HG03175 (cell line): ENCODE data around the gene COMMD6.
"Not testable (repeated sequence)": the region's sequence is repeated elsewhere in the genome, so short reads cannot be mapped to it uniquely, and the experiment has no call there.

Source experiments
- ATAC-seq: cut with Tn5 transposase; IDR thresholded peaks from one replicate; pipeline ENCODE4 v1.9.1; 2021; ENCODE audit warnings: mild to moderate bottlenecking, moderate library complexity; ENCODE audit not compliant: unreplicated experiment

COMMD6 gene

DNA sequence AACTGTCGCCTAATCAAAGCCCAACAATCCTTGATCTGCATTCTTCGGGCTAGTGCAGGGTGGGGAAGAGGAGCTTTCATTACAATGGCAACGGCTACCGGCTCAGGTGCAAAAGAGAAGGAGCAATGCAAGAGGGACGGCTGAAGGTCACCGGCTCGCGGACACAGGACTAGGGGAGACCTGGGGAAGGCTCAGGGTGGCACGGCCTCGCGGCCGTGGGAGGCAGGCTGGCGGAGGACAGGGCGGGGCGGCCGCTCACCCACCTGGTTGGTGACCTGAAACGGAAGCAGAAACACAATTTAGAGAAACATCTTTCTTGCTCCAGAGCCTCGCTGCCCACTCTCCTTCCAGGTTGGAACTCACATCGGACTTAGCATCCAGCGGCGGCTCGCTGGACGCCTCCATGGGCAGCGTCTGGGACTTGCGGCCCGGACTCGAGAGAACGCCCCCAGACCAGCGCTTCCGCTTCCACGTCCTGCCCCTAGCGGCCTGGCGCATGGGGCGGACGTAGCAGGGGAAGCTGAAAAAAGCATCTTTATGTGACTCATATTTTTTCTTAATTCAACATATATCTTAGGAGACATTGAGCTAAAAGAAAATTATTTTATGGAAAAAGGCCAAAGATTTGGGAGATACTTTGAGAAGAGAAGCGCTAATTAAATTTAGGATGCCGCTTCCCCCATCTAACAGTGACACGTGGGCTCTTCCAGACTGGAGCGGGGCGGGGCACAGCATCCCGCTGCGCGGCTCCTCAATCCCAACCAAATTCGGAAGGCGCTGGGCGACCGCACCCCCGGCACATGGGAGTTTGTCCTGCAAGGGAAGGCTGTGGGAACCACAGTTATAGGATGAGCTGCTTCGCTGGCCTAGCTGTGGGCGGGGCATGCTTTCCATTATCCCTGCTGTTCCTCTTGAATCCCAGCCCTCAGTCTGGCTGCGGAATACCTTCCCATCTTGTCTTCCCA is at the start of gene COMMD6:
Gene COMMD6 (minus strand): TSS at position 441 of the 965 bp plus-strand sequence. CDS start 36 bp downstream, at position 405.
- peak; percentile 97 for ATAC-seq

DNA sequence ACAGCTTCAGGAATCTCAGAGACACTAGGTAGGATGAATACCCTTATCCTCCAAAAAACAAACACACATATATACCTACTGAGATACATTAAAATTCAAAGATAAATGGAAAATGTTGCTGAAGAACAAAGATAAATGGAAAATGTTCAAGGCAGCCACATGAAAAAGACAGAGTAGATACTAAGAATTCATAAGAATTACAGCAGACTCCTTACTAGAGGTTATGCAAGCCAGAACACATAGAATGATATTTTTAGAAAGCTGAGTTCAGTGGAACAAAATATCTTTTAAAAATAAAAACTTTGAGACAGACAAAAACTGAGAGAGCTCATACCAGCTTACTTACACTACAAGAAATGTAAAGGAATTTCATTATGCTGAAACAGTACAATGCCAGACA is 47.5 kb upstream of the COMMD6 start:
- no peak for ATAC-seq

DNA sequence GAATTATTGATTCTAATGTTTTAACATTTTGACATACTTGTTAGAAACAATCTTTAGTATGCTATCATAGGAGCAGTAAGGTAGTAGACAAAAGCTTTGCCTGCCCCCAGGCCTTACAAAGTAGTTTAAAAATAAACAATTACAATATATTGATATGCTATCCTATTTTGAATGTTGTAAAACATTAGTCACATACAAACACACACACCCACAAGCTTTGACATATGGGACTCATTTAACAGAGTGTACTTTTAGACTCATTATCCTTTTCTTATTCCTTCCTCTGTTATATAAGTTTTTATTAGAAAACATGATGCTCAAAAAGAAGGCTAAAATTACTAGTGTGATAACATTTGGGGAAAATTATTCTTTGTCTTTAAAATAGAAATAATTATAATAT is 45.5 kb upstream of the COMMD6 start:
- no peak for ATAC-seq

DNA sequence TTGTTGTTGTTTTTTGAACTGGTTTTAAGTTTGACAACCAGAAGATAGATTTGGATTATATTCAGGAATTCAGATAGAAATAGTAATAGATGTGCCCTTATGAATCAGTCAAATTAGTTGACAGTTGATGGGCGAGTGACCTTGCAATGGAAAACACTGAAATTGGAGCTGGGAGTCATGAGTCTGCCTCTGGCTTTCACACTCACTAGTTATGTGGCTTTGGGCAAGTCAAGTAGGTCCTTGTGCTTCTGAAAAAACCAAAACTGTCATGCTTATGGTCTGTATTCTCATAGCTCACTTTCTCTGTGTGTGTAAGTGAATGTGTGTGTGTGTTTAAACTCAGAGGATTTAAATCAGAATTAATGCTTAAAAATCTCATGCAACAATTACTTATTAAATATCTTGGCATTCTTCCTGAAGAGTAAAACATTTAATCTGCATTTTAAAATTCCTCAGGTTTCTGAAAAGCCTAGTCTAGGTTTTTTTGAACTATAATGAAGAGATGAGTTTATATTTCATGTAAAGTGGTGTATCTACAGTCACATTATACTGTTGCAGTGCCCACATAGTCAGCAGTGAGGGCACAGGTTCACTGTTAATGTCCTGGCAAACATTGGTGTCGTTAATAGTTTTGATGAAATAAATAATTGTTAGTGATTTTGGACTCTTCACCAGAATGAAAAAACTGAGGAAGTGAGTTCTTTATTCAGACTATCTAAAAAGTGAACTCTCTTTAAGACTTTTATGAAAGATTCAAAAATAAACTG is 44.4 kb upstream of the COMMD6 start:
- ATAC-seq, result no peak

DNA sequence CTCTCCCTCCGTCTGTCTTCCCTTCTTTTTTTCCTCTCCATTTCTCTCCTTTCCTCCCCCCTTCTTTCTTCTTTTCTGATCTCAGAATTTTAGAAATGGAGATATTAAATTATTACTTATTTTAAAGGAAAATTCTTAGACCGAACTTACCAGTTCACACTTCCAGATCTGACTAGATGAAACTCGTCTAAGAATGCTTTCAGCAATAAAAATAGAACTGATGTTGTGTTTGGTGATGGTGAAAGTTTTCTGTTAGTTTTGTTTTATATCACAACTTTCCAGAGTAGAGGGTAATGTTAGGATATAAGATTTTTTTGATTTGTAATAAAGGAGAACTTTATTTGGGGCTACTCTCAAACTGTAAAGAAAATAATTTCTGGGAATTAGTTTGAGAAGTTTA is 41.9 kb upstream of the COMMD6 start:
- no peak for ATAC-seq

DNA sequence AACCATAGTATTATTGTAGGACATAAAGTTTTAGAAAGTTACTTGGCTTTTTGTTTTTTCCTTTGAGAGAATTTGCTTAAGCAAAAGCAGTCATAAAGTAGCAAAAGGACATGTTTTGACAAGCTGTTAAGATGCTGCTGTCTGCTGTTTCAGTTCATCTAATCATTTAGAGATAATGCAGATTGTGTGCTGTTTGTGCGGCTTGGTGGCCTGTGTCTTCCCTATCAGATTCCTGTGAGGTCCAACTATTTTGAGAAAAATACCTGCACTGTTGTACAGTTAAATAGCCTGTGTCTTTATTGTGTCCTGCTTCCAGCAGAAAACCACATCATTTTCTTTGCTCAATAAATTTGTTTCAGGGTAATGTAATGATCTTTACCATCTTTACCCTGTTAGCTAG is 31.9 kb upstream of the COMMD6 start:
- no peak for ATAC-seq

DNA sequence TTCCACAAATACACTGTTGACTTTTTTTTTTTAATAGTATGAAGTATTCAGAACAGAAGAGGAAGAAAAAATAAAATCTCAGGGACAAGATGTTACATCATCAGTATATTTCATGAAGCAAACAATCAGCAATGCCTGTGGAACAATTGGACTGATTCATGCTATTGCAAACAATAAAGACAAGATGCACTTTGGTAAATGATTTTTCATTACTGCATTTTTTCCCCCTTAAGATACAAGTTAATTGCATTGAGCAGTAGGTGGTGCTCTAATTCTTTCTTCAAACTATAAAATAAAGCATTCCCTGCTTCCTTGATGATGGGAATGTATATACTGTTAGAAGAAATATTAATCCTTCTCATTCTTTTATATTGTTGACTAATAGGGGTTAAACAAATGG is 29.0 kb upstream of the COMMD6 start:
- no peak for ATAC-seq

DNA sequence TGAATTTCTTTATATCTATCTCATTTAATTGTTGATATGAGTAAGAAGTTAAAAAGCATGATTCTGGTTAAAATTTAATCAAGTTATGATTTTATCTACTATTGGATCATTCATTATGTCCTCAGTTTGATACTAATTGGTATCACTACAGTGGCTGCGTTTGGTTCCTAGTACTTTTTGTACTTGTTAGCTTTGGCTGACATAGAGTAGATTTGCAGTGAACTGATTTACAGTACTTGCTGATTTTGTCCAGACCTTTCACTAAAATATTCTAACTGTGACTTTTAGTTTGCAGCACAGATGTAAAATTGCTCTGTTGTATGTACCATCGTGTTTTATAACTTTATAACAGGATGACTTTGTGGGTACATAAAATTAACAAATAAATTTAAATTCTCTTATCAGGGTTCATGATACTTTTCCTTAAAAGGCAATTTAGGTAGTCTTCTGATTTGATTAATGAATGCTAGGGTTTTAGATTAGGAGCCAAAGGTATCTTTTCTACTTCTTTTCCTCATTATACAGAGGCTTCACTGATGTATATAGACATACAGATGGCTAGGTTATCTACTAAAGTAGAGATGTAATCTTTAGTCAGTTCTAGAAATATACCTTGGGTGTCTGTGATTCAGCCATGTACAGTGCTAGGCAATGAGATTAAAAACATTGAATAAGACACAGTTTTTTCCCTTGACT is 20.7 kb upstream of the COMMD6 start:
- no peak for ATAC-seq

DNA sequence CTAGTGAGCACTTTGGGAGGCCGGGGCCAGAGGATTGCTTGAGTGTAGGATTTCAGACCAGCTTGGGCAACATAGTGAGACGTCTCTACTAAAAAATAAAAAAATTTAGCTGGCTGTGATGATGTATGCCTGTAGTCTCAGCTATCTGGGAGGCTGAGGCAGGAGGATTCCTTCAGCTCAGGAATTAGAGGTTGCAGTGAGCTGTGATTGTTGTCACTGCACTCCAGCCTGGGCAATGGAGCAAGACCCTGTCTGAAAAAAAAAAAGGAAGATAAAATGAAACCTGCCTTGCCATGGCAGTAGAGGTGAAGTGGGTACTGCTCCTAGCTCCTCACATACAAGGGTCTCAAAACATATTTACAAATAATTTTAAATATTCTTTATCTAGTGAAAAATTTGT is 19.3 kb upstream of the COMMD6 start:
- ATAC-seq, result no peak

DNA sequence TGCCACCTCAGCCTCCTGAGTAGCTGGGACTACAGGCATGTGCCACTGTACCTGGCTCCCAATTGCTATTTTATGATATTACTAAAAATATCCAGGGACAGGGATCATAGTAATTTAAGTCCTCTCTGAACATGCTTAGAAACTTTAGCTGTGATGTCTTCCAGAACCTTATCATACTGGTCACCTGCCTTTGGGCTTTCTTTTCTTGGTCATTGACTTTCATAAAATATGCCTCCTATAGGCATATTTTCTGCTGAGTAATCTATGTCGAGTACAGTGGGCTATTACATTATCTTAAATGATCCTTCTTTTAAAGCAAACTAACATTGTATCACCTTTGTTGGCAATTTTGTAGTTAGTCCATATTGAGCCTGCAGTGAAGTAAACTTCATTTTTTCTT is 18.2 kb upstream of the COMMD6 start:
- no peak for ATAC-seq

DNA sequence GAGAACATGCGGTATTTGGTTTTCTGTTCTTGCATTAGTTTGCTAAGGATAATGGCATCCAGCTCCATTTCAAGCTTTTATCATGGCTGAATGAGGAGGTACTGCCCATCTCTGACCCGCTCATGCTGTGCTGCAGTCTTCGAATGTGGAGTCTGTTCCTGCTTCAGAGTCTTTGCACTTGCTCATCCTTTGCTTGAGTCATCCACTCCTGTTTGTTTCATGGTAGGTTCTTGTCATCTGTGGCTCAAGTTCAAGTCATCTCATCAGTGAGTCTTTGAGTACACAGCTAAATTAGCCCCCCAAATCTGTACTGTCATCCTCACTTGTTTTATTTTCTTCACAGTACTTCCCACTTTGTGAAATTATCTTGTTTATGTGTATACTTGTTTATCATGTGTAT is 17.3 kb upstream of the COMMD6 start:
- no peak for ATAC-seq

DNA sequence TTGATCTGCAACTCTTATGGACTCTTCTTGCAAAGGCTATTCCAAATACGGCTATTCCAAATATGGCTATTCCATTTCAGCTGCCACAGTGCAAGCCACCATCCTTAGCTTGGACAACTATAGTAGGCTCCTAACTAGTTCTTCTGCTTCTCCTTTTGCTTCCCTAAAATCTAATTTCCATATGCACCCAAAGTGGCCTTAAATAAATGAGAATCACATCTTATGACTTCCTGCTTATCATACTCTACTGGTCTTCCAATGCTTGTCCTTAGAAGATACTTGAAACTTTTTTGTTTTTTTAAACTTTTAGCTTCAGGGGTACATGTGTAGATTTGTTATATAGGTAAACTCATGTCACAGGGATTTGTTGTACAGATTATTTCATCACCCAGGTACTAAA is 16.8 kb upstream of the COMMD6 start:
- ATAC-seq, result no peak

DNA sequence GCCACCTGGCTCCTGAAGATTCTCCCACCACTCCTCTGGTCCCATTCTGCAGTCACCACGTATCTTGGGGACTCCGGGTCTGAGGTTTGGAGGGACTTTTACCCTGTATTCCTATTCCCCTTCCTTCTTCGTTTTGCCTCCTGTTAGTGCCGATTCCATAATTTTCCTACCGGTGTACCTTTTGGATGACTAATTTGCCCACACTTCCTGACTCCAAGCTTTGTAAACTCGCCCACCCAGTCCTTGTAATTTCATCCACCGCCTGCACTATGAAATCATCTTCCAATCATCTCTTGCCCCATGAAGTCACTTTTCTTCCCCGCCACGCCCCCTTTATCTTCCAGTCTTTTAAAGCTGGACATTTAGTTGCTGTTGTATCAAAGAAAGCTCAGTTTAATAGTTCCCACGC is 12.5 kb upstream of the COMMD6 start:
- ATAC-seq, result peak; percentile 11

DNA sequence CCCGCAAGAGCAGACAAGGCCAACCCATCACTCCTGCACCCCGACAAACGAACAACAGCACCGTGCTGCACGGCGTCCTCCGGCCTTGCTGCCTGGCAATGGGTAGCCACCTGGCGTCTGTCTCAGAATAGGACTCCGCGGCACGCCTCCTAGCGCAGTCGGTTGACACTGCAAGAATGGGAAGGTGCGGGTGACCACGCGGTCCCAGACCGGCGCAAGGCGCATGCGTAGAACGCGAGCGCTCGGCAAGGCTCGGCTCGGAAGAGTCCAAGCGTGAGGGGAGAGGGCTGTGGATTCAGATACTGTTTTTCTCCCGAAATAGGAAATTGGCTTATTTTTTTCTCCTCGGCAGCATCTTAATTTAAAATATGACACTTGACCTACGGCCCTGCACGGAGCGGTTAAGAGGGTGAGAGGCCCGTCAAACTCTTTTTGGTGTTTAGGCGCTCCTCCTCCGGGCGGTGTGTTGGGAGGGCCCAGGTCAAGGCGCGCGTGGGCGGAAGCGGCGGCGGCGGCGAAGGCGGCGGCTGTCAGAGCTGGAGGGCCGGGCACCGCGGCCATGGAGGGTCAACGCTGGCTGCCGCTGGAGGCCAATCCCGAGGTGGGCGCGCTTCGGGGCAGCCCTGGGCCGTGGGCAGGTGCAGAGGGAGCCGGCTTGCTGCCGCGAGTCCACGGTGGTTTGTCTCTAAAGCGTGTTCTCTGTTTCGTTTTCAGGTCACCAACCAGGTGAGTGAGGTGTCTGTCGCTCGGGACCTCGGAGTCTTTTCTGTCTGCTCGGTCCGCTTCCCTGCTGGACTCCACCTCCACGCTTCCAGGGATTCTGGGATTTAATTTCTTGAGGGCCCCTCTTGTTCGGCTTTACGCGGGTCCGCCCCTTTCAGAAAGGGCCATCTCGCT is 11.9 kb upstream of the COMMD6 start, which contains the start of gene UCHL3:
Gene UCHL3 (plus strand): TSS at position 530 of the 897 bp plus-strand sequence. CDS start 30 bp downstream, at position 560.
- peak; percentile 96 for ATAC-seq

DNA sequence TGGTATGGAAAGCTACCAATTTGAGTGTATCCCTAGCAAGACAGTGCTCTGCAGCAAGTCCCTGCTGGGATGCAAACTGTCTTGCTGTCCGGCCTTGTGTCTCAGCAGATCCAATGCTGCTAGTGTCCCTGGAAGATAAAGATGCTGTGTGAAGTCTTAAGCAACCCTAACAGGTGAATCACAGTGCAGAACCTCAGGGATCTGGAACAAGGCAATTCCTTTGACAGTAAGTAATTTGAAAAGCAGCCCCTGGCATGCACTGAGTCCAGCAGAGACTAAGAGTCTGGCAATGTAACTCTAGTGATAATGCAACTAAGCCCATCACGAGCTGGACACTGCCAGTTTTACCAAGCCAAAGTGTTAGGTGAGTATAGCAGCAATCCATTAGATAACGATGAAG is 10.3 kb upstream of the COMMD6 start:
- no peak for ATAC-seq

DNA sequence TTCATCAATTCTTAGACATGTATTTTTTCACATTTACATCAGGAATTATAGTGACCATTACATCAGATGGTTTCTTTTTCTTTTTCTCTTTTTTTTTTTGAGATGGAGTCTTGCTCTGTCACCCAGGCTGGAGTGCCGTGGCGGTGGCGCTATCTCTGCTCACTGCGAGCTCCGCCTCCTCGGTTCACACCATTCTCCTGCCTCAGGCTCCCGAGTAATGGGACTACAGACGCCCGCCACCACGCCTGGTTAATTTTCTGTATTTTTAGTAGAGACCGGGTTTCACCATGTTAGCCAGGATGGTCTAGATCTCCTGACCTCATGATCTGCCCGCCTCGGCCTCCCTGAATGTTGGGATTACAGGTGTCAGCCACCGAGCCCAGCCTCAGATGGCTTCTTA is 7.7 kb upstream of the COMMD6 start:
- not testable (repeated sequence) for ATAC-seq

DNA sequence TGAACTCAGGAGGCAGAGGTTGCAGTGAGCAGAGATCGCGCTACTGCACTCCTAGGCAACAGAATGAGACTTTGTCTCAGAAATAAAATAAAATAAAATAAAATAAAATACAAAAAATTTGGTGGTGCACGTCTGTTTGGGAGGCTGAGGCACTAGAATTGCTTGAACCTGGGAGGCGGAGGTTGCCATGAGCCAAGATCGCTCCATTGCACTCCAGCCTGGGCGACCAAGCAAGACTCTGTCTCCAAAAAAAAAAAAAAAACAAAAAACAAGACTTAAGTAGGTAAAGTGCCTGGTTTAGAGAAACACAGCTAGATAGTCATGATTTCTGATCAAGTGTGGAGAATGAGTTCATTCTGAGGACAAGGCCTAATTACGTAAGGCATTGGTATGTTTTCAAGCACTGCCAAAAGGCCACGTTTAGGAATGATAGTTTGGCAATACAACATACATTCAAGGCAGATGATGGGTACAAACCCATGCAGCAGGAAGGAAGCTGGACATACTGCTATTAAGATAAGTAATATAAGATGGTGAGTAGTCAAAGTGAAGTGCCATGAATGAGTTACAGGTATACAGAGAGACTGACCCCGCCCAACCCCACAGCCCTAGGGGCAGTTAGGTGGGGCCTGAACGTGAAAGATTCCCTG is 7.2 kb upstream of the COMMD6 start:
- no peak for ATAC-seq

DNA sequence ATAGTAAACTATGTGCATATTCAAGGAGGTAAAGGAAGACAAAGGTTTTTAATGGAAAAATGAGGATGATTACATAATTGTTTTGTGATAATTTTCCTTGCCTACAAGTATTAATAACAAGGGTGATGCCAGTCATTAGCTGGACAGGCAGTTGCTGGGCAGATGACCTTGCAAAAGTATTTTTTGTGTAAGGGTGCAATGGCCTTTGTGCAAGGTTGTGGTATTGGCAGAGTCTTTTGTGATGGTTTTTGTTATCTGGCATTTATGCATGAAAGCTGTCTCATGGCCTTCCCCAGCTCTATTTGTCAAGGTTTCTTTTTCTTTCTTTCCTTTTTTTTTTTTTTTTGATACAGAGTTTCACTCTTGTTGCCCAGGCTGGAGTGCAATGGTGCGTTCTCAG is 4.3 kb upstream of the COMMD6 start:
- no peak for ATAC-seq

DNA sequence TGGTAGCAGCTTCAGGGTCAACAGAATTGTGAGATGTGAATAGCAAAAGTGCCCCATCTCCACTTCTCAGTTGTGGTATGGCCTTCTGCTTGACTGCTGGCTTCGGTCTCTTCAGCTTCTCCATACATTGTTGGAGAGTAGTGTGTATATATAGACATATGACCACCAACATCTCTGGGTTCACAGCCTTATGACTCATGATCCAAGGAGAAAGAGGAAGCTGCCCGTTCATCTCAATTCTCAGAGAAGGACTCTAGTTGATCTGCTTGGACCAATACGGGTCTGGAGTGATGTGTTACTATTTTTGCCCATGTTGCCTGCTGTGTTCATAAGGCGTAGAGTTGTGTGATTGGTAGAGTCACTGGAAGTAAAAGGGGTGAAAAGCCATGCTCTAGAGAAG is 3.6 kb upstream of the COMMD6 start:
- peak; percentile 16 for ATAC-seq

DNA sequence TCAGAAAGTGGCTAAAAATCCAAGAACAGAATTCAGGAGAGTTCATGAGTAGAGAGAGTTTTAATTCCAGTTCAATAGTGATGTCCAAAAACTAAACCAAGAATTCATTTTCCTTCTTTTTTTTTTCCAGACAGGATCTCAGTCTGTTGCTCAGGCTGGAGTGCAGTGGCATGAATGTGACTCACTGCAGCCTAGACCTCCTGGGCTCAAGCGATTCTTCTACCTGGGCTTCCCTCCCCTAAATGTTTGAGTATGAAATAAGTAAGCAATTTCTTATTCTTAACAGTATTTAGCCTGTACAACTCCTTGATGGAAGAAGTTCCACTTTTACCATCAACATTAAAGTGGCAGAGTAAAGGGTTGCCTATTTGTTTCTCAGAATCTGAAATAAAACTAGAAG is 3.8 kb downstream of the COMMD6 start:
- ATAC-seq, result no peak
